Keratinocyte (primary cell): ENCODE data around the gene RPS27.
"Not testable (repeated sequence)": the region's sequence is repeated elsewhere in the genome, so short reads cannot be mapped to it uniquely, and the experiment has no call there.

Source experiments
- EZH2 ChIP-seq: IDR thresholded peaks from one replicate; pipeline ENCODE4 v1.6.1; 2012; ENCODE audit warnings: inconsistent platforms, mild to moderate bottlenecking, low read length, moderate library complexity
- TF ChIP-seq, protein P1 (sequence below), 3 experiments: IDR thresholded peaks in 1 of 3; conservative IDR thresholded peaks in 1 of 3; optimal IDR thresholded peaks in 1 of 3; 2 replicates in 2 of 3; 3 replicates in 1 of 3; pipeline versions ENCODE3 to v1.5.1; 2011; ENCODE audit warnings: low read length in 3 of 3, mild to moderate bottlenecking in 3 of 3, moderate library complexity in 2 of 3, control low read depth in 1 of 3, inconsistent platforms in 1 of 3; ENCODE audit not compliant: insufficient read depth in 2 of 3; ENCODE audit errors: extremely low read depth in 1 of 3

DNA sequence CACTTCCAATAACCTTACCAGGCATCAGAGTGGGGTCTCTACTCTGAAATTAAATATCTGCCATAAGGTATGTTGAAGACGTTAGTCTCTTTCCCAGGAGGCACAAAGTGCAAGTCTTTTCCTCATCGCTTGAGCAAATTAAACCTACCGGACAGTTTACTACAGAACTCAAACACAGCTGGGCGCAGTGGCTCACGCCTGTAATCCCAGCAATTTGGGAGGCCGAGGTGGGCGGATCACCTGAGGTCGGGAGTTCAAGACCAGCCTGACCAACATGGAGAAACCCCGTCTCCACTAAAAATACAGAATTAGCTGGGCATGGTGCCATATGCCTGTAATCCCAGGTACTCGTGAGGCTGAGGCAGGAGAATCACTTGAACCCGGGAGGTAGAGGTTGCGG lies 11.5 kb upstream of the RPS27 start:
- TF ChIP-seq, protein P1, sequence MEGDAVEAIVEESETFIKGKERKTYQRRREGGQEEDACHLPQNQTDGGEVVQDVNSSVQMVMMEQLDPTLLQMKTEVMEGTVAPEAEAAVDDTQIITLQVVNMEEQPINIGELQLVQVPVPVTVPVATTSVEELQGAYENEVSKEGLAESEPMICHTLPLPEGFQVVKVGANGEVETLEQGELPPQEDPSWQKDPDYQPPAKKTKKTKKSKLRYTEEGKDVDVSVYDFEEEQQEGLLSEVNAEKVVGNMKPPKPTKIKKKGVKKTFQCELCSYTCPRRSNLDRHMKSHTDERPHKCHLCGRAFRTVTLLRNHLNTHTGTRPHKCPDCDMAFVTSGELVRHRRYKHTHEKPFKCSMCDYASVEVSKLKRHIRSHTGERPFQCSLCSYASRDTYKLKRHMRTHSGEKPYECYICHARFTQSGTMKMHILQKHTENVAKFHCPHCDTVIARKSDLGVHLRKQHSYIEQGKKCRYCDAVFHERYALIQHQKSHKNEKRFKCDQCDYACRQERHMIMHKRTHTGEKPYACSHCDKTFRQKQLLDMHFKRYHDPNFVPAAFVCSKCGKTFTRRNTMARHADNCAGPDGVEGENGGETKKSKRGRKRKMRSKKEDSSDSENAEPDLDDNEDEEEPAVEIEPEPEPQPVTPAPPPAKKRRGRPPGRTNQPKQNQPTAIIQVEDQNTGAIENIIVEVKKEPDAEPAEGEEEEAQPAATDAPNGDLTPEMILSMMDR (optimal IDR thresholded peaks at IDR 0.05 in 1 of 3, IDR thresholded peaks at IDR 0.05 in 1 of 3, conservative IDR thresholded peaks at IDR 0.05 in 1 of 3; ENCODE audit: extremely low read depth in 1 of 3, insufficient read depth in 2 of 3, low read length in 3 of 3), result not testable (repeated sequence)
- TF ChIP-seq EZH2, result not testable (repeated sequence)
